Measurements from ENCODE around the gene KAZN.

The KAZN gene

GRCh38 chr1:14654554-14654953 lies 56.1 kb downstream of the KAZN start:
- DNase-seq (ENCODE audit: low read depth), result no peak
- no peak overlapping the region for H3K4me3 ChIP-seq (replicated peaks; ENCODE audit: low read depth, low read length)
- no peak for TF ChIP-seq CTCF (IDR thresholded peaks at IDR 0.05; ENCODE audit: low read length, missing control alignments)

DNA sequence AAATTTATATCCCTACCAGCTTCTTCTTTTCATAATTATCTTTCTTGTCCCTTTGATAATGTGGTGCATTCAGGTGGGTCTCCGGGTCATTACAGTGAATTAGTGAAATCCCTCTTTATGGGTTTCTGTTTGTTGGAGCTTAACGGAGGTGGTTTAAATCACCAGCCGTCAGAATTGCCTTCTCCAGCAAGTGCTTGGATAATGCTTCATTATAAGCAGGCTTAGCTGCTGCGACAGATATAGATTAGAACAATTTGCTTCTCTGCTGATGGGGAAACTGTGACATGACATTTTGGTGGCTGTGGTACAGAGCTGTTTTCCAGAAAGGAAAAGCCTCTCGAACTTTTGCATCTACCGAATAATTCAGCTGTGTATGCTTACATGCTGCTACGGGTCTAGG lies 56.9 kb downstream of the KAZN start:
- no peak overlapping the region for H3K4me3 ChIP-seq (replicated peaks; ENCODE audit: low read depth, low read length)
- TF ChIP-seq CTCF (IDR thresholded peaks at IDR 0.05; ENCODE audit: low read length, missing control alignments), result no peak
- DNase-seq (ENCODE audit: low read depth), result no peak

GRCh38 chr1:14656384-14656937 lies 58.0 kb downstream of the KAZN start:
- H3K4me3 ChIP-seq (replicated peaks; ENCODE audit: low read depth, low read length), result no peak overlapping the region
- no peak for TF ChIP-seq CTCF (IDR thresholded peaks at IDR 0.05; ENCODE audit: low read length, missing control alignments)
- no peak for DNase-seq (ENCODE audit: low read depth)

GRCh38 chr1:14658642-14659041 lies 60.2 kb downstream of the KAZN start:
- DNase-seq (ENCODE audit: low read depth), result no peak
- no peak for TF ChIP-seq CTCF (IDR thresholded peaks at IDR 0.05; ENCODE audit: low read length, missing control alignments)
- no peak overlapping the region for H3K4me3 ChIP-seq (replicated peaks; ENCODE audit: low read depth, low read length)

GRCh38 chr1:14659913-14660312 lies 61.4 kb downstream of the KAZN start:
- no peak overlapping the region for H3K4me3 ChIP-seq (replicated peaks; ENCODE audit: low read depth, low read length)
- no peak for DNase-seq (ENCODE audit: low read depth)
- TF ChIP-seq CTCF (IDR thresholded peaks at IDR 0.05; ENCODE audit: low read length, missing control alignments), result no peak

DNA sequence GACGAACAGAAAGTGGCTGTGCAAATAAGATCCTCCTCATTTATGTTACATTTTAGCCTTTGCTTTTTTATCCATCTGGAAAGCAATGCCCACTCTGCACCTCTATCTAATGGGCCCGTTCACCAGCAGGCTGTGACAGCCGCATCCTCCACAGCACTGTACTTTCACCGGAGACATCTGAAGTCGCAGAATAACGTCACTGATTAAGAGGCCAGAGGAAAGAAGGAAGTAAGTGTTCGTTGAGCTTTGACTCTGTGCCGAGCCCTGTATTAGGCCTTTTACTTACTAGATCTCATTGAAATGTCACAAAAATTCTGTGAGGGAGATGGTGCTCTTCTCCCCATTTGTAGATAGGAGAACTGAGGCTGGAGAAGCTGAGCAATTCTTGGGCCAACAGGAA lies 62.3 kb downstream of the KAZN start:
- no peak for TF ChIP-seq CTCF (IDR thresholded peaks at IDR 0.05; ENCODE audit: low read length, missing control alignments)
- H3K4me3 ChIP-seq (replicated peaks; ENCODE audit: low read depth, low read length), result no peak overlapping the region
- DNase-seq (ENCODE audit: low read depth), result peak; percentile 0

DNA sequence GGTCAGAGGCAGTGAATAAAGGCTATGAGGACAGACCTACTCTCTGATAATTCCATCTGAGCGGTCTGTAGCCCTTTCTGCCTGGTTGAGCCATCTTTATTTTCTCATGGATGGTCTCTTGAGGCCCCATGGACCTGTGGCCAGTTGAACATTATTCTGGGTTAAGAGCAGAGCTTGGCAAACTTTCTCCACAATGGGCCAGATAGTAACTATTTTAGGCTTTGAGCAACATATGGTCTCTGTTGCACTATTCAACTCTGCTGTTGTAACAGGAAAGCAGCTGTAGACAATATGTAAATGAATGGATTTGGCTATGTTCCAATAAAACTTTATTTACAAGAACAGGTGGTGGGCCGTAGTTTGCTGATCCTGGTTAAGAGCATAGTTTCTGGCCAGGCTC lies 62.7 kb downstream of the KAZN start:
- no peak for TF ChIP-seq CTCF (IDR thresholded peaks at IDR 0.05; ENCODE audit: low read length, missing control alignments)
- no peak overlapping the region for H3K4me3 ChIP-seq (replicated peaks; ENCODE audit: low read depth, low read length)
- peak; percentile 23 for DNase-seq (ENCODE audit: low read depth)

All from fibroblast of pulmonary artery (primary cell).